NCI-H510A treated with DMSO at 0.1 percent for 48 hours (cell line): ENCODE measurements around the gene EMILIN2.
"Not testable (repeated sequence)": the region's sequence is repeated elsewhere in the genome, so short reads cannot be mapped to it uniquely, and the experiment has no call there.

Experiments
- DNase-seq: peaks from one replicate; lab custom pipeline; 2025; lab: John Stamatoyannopoulos, UW

The EMILIN2 gene

DNA sequence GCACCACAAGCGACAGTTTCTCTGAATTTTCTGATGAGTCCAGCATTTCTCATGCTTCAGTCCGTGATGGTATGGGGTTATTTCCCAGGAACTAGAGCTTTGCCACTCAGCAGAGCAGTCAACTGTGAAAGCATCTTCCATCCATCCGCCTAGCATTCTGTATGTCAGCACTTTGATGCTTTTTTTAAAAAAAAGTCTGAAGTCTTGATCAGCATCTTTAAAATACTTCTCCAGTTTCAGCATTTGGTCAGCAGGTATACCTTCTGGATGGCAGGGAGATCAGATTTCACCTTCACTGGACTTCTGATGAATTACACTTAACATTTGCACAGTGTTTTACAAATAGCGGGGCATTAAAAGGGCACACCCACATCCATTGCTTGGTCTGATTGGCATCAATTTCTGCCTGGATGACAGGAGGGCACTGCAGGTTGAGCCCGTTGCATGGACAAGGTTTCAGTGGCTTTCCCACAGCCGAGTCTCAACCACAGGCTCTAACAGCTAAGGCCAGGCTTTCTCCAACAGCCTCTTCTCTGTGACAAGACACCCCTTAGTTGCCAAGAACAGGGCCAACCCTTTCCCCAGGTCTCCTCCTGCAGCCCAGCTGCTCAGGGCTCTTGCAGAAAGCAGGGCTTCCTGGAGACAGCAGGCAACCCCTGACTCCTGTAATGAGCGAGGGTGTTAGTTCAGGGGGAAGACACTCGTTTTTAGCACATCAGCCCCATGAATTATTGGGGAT, 54.0 kb downstream of the EMILIN2 start:
- DNase-seq: peak; percentile 27

DNA sequence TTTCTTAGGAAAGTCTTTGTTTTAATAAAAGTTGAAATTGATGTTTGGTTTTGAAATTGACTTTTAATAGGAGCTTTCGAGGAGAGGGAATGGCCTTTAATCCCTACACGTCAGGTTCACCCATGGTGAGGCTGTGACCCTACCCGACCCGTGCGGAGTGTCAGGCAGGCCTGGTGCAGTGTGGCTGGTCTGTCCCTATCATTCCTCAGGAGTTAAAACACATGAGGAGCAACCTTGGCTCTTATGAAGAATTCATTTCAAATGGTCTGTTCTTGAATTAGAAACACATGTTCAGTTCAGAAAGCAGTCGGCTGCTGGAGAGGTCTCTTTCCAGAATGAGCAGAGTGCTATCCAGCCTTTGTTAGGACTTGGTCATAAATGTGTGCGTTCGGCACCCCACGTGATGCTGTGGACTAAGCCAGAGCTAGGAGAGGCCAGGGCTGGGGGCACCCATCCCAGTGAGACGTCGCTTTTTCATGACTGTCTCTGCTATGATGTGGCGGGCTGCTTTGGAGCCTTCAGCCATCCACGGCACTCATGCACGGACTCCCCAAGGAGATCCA, 54.7 kb downstream of the EMILIN2 start:
- DNase-seq: no peak

DNA sequence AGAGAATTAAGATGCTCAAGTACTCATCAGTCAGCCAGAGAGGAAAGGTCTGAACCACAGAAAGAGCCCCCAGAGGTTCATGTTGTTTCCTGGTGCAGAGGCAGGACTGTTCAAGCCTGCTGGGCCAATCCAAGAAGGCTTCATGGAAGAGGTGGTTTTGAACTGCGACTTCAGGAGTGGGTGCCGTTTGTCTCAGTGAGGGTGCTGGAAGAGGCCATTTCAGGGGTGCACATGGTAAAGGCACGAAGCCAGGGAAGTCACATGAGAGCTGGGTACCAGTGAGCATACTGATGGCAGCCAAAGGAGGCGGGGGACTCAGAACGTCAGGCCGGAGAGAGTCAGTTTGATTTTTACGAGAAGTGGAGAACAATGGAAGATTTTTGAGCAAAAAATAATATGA, 55.5 kb downstream of the EMILIN2 start:
- no peak for DNase-seq

DNA sequence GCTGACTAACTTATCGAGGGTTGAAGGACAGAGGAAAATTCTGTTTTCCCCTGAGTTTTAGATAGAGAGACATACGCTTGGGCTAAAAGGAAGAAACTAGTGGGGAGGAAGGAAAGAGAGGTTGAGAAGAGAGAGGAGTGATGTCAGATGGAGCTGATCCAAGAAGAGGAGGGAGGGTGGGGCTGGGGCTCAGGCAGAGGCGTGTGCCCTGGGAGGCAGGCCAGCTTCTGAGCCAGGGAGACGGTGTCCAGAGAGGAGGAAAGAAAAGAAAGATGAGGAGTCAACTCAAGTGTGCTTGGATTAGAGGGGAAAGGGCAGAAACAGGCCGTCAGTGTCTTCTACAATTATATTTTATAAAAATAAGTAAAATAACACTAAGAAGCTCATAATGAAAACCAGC, 56.2 kb downstream of the EMILIN2 start:
- no peak for DNase-seq

DNA sequence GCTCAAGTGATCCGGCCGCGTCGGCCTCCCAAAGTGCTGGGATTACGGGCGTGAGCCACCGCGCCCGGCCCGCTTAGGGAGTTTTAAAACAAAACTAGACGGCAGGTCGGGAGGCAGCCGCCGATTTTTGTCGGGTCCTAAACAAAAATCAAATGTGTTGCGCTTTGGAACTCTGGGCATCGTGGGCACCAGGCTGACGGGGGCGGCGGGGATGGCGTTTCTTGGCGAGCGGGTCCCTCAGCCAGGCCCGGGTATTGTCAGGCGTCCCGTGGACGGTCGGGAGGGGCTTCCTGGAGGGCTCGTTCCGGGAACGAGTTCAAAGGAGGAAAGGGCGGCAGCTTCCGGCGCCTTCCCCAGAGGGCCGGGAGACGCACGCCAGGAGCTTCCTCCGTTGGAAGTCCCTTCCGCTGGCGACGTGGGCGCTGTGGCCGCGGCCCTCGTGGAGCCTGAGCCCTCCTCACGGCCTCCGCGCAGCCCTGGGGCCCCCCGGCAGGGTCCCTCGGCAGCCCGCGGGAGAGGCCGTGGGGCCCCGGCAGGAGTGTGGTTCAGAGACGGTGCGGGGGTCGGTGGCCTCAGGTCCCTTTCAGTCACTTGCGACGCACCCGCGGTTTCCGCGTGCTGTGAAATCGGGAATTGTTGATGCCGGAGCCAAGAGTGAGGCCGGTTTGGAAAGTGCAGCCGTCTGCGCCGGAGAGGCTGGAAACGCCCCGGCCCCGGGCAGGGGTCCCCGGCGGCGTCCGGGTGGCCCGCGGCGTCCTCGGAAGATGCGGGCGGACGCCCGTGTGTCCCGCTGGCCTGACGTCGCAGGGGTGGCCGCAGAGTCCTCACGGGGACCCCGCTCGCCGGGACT, 59.3 kb downstream of the EMILIN2 start:
- DNase-seq: peak; percentile 42

DNA sequence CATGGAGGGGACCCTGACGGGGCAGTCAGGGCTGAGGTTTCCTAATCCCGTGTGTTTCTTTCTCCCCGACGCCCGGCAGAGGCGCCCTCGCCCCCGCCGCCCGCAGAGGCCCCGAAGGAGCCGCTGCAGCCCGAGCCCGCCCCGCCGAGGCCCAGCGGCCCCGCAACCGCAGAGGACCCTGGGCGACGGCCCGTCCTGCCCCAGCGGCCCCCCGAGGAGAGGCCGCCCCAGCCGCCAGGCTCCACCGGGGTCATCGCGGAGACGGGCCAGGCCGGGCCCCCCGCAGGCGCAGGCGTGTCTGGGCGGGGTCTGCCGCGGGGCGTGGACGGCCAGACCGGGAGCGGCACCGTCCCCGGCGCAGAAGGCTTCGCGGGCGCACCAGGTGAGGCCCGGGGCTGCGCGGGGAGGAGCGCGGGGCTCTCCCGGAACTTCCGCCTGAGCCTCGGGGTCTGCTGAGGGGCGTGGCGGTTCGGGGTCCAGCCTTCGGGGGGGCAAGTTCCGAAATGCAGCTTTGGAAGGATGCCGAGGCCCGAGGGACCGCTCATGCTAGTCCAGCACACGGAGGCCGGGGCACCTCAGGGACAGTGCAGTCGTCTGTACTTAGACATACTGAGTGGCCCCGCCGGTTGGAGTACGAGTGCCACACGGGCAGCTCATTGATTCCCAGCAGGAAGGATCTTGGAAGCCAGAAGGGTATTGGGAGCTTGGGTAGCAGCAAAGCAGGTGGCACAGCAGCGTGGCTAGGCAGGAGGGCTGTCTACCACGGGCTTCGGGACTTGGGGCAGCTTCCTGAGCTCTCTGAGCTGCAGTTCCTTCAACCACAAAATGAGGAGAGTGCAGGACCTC, 60.1 kb downstream of the EMILIN2 start:
- DNase-seq: peak; percentile 28

DNA sequence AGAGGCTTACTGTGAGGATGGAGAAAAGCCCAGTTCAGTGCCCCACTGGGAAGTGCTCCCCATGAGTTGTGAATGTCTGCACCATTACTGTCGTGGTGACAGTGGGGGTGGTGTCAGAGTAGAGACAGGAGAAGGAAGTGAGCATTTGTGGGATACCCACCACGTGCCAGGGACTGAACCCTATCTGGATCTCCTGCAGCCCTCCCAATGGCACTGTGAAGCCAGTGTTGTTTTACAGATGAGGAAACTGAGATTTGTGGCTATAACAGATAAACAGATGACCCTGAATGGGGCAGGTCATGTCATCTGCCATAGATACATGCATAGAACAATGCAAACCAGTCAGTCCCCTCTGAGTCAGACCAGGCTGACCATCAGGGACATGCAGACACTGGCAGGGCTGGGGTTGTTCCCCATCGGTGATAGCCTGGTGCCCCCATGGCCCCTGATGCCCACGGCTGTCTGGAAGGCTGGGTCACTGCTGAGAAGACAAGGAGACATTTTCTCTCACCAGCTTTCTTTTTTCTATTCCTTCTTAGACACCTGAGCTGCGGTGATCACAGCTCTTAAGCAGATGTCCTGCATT, 60.8 kb downstream of the EMILIN2 start:
- DNase-seq: no peak

DNA sequence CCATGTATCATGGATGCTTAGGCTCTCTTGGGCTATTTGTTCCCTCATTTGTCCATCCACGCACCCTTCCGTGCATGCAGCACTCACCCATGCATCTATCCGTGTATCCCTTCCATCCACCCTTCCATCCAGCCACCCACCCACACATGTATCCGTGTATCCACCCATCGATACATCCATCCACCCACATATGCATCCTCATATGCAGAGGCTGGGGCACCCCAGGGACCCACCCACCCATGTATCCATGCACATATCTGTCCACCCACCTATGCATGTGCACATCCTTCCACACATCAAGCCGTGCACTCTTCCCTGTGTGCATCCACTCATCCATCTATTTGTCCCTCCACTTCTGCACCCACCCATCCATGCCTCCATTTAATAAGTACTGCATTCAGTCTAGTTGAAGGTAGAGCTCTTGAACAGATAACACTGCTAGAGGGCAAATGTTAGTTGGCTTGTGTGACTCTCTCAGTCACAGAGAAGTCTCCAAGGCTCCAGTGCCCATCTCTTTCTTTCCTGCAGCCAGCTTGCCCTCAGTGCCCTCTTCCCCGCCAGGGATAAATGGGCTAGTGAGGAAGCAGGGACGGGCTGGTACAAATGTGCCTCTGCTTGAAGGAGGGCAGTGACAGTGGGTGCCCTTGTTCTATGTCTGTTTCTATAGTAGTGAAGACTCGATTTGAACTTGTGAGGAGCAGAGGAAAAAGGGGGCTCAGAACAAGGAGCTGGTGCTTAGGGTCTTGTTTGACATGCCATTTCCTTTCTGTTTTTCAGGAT, 61.5 kb downstream of the EMILIN2 start:
- DNase-seq: no peak

DNA sequence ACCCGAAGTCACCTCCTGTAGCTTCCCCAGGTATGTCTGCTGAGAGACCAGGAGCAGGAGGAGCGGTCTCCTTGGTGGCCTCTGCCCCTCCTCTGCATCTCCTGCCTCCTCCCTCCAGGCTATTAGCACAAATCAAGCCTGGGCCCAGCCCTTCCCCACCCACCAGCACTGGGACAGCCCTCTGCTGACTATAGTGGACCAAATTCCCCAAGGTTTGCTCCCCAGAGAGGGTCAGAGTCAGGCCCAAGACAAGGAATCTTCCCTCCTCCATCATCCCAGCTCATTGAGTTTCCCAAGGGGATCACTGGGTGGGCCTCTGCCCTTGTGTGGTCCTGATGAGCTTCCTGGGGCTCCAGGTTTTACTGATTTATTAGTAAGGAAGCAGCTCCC, 62.1 kb downstream of the EMILIN2 start:
- DNase-seq: no peak

DNA sequence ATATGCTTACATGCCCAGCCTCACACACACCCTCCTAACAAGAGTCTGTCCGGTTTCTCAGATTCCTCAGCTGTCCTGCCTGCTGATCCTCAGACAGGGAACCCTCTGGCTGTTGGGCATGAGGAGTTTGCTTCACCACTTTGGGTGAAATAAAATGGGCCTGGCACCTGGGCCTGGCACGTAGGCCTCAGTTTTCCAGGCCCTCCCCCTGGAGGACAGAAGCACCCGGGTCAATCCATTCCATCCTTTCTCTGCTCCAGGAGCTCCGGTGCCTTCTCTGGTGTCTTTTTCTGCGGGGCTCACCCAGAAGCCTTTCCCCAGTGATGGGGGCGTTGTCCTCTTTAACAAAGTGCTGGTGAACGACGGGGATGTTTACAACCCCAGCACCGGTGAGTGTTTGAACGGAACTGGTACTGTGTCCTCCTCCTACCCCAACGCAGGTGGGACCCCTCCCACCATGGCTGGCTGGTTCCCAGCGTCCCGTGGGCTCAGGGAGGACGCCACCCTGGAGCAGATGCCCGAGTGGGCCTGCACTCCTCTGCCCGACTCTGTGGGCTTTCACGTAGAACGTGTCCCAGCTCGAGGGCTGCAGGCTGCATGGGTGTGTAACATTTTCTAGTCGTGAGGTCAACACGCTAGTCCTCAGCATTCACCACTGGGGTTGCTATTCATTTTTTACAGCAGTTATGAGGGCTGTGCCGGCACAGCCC, 62.8 kb downstream of the EMILIN2 start:
- no peak for DNase-seq

DNA sequence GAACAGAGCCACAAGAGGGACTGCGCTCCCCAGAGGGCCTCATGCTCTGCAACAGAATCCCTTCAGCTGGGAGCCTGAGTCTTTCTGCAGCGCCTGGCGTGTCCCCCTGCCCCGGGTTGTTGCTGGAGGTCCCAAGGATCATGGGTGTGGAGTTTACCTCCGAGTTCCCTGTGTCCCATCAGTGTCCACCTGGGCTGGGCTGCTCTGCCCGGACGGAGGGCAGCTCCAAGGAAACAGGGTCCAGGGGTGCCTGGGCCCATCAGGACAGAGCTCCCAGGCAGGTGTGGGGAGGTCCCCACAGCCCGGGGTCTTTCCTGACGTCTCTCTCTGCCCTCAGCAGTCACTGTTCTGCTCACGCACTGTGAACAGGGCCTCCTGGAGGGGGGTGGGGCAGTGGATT, 63.5 kb downstream of the EMILIN2 start:
- DNase-seq: no peak

DNA sequence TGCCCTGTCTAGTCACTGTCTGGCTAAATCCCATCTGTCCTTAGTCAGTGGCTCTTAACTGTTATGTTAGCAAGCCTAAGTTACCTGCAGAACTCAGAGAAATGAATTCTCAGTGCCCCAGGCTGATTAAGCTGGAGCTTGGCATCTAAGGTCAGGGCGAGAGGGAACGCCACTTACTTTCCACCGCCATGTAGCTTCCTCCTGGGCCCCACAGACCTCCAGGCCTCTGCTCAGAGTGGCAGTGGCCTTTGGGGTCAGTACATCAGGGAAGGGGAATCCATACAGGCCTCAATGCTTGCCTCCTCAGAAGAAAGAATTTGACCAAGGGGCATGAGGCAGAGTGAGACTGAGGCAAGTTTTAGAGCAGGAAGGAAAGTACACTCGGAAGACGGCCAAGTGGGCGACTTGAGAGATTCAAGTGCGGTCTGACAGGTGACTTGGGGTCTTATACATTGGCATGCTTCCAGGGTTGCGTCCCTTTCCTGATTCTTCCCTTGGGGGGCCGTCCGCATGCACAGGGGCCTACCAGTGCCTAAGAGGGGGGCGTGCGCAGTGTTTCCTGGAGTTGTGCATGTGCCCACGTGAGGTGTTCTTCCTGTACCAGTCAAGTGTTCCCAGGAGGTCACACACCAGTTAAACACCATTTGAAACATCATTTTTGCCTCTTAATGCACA, 64.1 kb downstream of the EMILIN2 start:
- no peak for DNase-seq

DNA sequence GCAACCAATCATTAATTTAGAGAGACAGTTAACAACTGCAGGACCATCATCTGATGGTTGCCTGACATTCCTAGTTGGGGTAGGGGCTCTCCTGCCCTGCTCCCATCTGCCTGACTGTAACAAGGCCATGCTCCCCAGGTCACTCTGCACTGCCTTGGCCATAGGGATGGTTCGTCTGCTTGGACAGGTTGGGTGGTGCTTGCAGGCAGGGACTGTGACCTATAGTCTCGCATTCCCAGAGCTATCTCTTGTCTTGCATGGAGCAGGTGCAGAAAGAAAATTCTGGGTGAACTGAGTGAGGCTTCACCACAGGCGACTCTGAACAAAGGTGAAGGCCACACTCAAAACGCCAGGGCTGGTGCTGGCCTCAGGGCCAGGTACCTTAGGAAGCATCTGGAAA, 64.7 kb downstream of the EMILIN2 start:
- DNase-seq: no peak

DNA sequence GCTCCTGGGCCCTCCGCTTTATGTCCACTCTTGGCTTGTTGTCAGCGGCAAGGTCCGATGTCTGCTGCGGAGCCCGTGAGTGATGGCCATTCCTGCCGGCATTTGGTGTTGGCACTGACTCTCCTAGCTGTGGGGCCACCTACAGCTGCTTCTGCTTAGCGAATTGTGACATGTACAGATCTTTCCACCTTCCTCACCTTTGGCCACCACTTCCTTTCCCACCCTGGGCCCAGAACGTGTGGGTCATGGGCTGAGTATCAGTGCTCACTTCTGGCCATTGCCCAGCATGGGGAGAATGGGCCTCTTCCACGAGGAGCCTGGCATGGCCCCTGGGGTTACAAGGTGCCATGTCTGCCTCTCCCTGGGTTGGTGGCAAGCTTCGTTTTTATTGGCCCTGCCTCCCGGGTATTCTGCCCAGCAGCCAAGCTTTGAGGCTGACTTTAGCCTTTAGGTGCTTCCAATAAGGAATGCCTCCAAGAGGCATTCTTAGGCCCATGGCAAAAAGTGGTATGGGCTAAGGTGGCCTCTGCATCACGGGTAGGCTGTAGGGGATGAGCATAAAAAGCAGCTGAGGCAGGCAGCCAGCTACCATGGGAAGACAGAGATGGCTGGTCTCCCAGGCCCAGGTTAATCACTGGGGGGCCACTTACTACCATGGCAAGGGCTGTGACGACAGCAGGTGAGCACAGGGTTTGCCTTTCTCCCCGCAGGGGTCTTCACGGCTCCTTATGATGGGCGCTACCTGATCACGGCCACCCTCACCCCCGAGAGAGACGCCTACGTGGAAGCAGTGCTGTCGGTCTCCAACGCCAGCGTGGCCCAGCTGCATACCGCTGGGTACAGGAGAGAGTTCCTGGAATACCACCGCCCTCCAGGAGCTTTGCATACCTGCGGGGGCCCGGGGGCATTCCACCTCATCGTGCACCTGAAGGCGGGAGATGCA, 65.8 kb downstream of the EMILIN2 start:
- DNase-seq: no peak

DNA sequence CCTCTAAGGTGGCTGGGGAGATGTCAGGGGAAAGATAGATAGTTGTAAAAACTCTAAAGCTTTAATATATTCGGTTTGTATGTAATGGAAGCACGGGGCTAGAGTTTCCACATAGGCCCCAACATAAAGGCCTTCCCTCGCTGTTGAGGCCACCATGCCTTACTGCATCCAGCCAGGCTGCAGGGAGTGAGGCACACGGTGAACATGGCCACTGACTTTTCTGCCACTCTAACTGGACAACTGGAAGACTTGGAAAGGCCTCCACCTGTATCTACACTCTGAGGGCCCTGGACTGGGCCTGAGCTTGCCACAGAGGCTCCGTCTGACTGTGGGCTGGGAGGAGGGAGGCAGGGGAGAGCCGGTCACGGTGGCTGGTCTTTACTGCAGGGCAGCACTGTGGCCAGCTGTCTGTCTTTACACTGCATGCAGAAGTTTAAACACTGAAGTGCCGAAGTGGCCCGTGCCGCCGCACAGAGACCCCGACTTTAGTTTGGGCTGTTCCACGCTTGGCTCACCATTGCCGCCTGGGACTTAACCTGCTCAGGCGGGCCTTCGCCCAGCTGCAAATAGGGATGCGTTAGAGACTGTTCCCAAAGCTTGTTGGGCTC, 66.7 kb downstream of the EMILIN2 start:
- no peak for DNase-seq

DNA sequence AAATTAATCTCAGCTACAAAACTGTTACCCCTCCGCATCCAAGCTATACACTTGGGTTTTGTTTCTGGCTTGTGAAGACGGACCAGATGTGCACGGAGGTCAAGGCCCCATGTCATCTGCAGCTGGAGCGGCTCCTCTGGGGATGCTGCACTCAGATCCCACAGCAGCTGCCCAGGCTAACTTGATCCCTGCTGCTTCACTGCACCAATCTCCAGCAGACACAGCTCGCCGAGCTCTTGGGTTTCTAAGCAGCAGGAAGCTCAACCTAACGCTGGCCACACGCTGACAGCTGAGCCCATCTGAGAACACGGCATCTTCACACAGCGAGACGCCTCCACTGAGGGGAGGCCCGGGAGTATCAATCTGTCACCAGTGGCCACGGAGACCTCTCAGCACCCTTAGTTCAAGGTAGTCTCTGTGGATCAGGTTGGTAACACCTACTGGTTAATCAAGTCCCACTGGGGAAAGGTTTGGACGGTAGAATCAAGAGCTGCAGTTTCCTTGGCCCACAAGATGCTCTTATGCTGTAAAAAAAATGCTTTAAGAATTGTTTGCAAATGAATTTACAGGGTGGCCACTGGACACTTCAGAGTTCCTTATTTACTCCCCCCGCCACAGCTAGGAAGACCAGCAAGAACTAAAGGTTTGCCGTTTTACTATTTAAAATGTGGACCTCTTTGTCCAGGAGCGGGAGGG, 67.5 kb downstream of the EMILIN2 start:
- DNase-seq: no peak

DNA sequence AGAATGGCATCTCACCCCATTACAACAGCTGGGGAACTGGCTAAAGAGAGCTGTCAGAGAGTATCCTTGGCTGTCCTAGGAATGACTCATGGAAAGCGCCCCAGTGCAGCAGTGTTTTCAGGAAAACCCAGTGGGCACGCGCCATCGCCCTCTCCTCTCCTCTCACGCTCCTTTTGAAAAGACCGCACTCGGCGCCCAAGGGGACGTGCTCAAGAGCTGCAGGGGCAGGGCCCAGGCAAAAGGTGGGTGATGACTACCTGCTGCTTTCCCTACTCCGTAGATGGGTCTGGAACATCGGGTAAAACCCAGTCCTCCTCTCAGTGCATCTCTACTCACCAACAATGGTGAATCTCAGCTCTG, 68.1 kb downstream of the EMILIN2 start:
- no peak for DNase-seq

DNA sequence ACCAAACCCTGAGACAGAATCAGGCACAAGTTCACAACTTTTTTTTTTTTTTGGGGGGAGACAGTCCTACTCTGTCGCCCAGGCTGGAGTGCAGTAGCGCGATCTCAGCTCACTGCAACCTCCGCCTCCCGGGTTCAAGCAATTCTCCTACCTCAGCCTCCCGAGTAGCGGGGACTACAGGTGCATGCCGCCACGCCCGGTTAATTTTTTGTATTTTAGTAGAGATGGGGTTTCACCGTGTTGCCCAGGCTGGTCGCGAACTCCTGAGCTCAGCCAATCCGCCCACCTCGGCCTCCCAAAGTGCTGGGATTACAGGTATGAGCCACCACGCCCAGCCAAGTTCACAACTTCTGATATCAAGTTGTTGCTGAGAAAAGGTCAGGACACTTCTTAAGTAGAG, 68.7 kb downstream of the EMILIN2 start:
- DNase-seq: not testable (repeated sequence)
